ENCODE results near the gene CRHBP.

CRHBP gene

GRCh38 chr5:77015938-77016569 is 63.2 kb downstream of the CRHBP start:
- in situ Hi-C loops (cut with MboI; ENCODE audit: low sequenced_read_pairs), result no loop called here

GRCh38 chr5:77016962-77017361 is 64.1 kb downstream of the CRHBP start:
- in situ Hi-C loops (cut with MboI; ENCODE audit: low sequenced_read_pairs), result no loop called here

- in situ Hi-C loops (cut with MboI; ENCODE audit: low sequenced_read_pairs), result no loop called here
Measured at GRCh38 chr5:77017668-77018067, 64.8 kb downstream of the CRHBP start.
